T-helper 1 cell treated with Interleukin-12 subunit alpha and Interleukin-12 subunit beta and Interleukin-4 antibody, amounts not matched to agents 30 μg/mL and 1 μg/mL, for 36 hours (primary cell): ENCODE measurements around the gene NSMCE1.

Source experiments
- H3K27ac Mint-ChIP-seq: one replicate; pipeline ENCODE4 v1.8.0; 2021; ENCODE audit warnings: mild to moderate bottlenecking, mixed read lengths
- H3K27me3 Mint-ChIP-seq: one replicate; pipeline ENCODE4 v1.8.0; 2021; ENCODE audit warnings: low read depth, mixed read lengths
- H3K36me3 Mint-ChIP-seq: one replicate; pipeline ENCODE4 v1.8.0; 2021; ENCODE audit warnings: low read depth, mixed read lengths
- H3K4me1 Mint-ChIP-seq: one replicate; pipeline ENCODE4 v1.8.0; 2021; ENCODE audit warnings: low read depth, mixed read lengths
- H3K4me3 Mint-ChIP-seq: one replicate; pipeline ENCODE4 v1.8.0; 2021; ENCODE audit warnings: mild to moderate bottlenecking, moderate library complexity, mixed read lengths
- H3K9me3 Mint-ChIP-seq: one replicate; pipeline ENCODE4 v1.8.0; 2021; ENCODE audit warnings: mixed read lengths

The NSMCE1 gene

GRCh38 chr16:27228621-27229501, 39.7 kb downstream of the NSMCE1 start:
- peaks cover 34% of the 10 kb centered on the region for H3K36me3 Mint-ChIP-seq
- peak overlapping the region; percentile 36 for H3K27ac Mint-ChIP-seq
- H3K4me1 Mint-ChIP-seq: peaks cover 43% of the 10 kb centered on the region
- H3K4me3 Mint-ChIP-seq: no peak overlapping the region
- H3K27me3 Mint-ChIP-seq: no peaks in the 10 kb centered on the region
- no peaks in the 10 kb centered on the region for H3K9me3 Mint-ChIP-seq

- H3K9me3 Mint-ChIP-seq: no peaks in the 10 kb centered on the region
- peaks cover 36% of the 10 kb centered on the region for H3K4me1 Mint-ChIP-seq
- peaks cover 30% of the 10 kb centered on the region for H3K36me3 Mint-ChIP-seq
- H3K27ac Mint-ChIP-seq: no peak overlapping the region
- no peaks in the 10 kb centered on the region for H3K27me3 Mint-ChIP-seq
- no peak overlapping the region for H3K4me3 Mint-ChIP-seq
These were observed 40.5 kb downstream of the NSMCE1 start for GRCh38 chr16:27228045-27228444.

- H3K27me3 Mint-ChIP-seq: no peaks in the 10 kb centered on the region
- H3K27ac Mint-ChIP-seq: no peak overlapping the region
- no peaks in the 10 kb centered on the region for H3K9me3 Mint-ChIP-seq
- peaks cover 22% of the 10 kb centered on the region for H3K36me3 Mint-ChIP-seq
- H3K4me3 Mint-ChIP-seq: no peak overlapping the region
- peaks cover 27% of the 10 kb centered on the region for H3K4me1 Mint-ChIP-seq
These were observed 41.4 kb downstream of the NSMCE1 start for GRCh38 chr16:27226976-27227705.

- peaks cover 22% of the 10 kb centered on the region for H3K4me1 Mint-ChIP-seq
- no peaks in the 10 kb centered on the region for H3K9me3 Mint-ChIP-seq
- H3K27me3 Mint-ChIP-seq: no peaks in the 10 kb centered on the region
- no peak overlapping the region for H3K4me3 Mint-ChIP-seq
- H3K27ac Mint-ChIP-seq: no peak overlapping the region
- peaks cover 19% of the 10 kb centered on the region for H3K36me3 Mint-ChIP-seq
These were observed 42.1 kb downstream of the NSMCE1 start for GRCh38 chr16:27226476-27226875.

- Mint-ChIP-seq H3K36me3 (peaks cover 16% of the 10 kb centered on the region), H3K9me3 (no peaks in the 10 kb centered on the region), H3K4me3 (no peak overlapping the region), H3K4me1 (peaks cover 16% of the 10 kb centered on the region), H3K27ac (peak overlapping the region; percentile 7), H3K27me3 (no peaks in the 10 kb centered on the region)
These were observed 42.8 kb downstream of the NSMCE1 start for GRCh38 chr16:27225536-27226360.

GRCh38 chr16:27224741-27225300, 43.8 kb downstream of the NSMCE1 start:
- Mint-ChIP-seq H3K4me1 (peaks cover 10% of the 10 kb centered on the region), H3K36me3 (peaks cover 12% of the 10 kb centered on the region), H3K27ac (no peak overlapping the region), H3K4me3 (no peak overlapping the region), H3K27me3 (no peaks in the 10 kb centered on the region), H3K9me3 (no peaks in the 10 kb centered on the region)

- Mint-ChIP-seq H3K36me3 (peaks cover 12% of the 10 kb centered on the region), H3K4me3 (no peak overlapping the region), H3K9me3 (no peaks in the 10 kb centered on the region), H3K4me1 (peaks cover 7% of the 10 kb centered on the region), H3K27me3 (no peaks in the 10 kb centered on the region), H3K27ac (no peak overlapping the region)
These were observed 44.3 kb downstream of the NSMCE1 start for GRCh38 chr16:27224271-27224737.

- H3K27me3 Mint-ChIP-seq: no peaks in the 10 kb centered on the region
- peaks cover 4% of the 10 kb centered on the region for H3K4me1 Mint-ChIP-seq
- peaks cover 8% of the 10 kb centered on the region for H3K36me3 Mint-ChIP-seq
- no peaks in the 10 kb centered on the region for H3K9me3 Mint-ChIP-seq
- H3K27ac Mint-ChIP-seq: no peak overlapping the region
- H3K4me3 Mint-ChIP-seq: no peak overlapping the region
These were observed 44.9 kb downstream of the NSMCE1 start for GRCh38 chr16:27223701-27224100.

GRCh38 chr16:27223226-27223610, 45.4 kb downstream of the NSMCE1 start:
- H3K4me3 Mint-ChIP-seq: no peak overlapping the region
- H3K4me1 Mint-ChIP-seq: peaks cover 4% of the 10 kb centered on the region
- H3K36me3 Mint-ChIP-seq: peaks cover 8% of the 10 kb centered on the region
- no peak overlapping the region for H3K27ac Mint-ChIP-seq
- no peaks in the 10 kb centered on the region for H3K27me3 Mint-ChIP-seq
- no peaks in the 10 kb centered on the region for H3K9me3 Mint-ChIP-seq

GRCh38 chr16:27222249-27223225, 46.0 kb downstream of the NSMCE1 start:
- no peaks in the 10 kb centered on the region for H3K9me3 Mint-ChIP-seq
- H3K27me3 Mint-ChIP-seq: no peaks in the 10 kb centered on the region
- peaks cover 8% of the 10 kb centered on the region for H3K36me3 Mint-ChIP-seq
- no peak overlapping the region for H3K27ac Mint-ChIP-seq
- no peak overlapping the region for H3K4me3 Mint-ChIP-seq
- H3K4me1 Mint-ChIP-seq: peaks cover 4% of the 10 kb centered on the region

- no peak overlapping the region for H3K4me3 Mint-ChIP-seq
- H3K9me3 Mint-ChIP-seq: no peaks in the 10 kb centered on the region
- H3K36me3 Mint-ChIP-seq: peaks cover 6% of the 10 kb centered on the region
These were observed 46.9 kb downstream of the NSMCE1 start for GRCh38 chr16:27221576-27222248.

GRCh38 chr16:27220991-27221390, 47.6 kb downstream of the NSMCE1 start:
- H3K4me1 Mint-ChIP-seq: peaks cover under 1% of the 10 kb centered on the region
- no peaks in the 10 kb centered on the region for H3K9me3 Mint-ChIP-seq
- H3K4me3 Mint-ChIP-seq: no peak overlapping the region
- H3K36me3 Mint-ChIP-seq: peaks cover 3% of the 10 kb centered on the region
- no peaks in the 10 kb centered on the region for H3K27me3 Mint-ChIP-seq
- H3K27ac Mint-ChIP-seq: no peak overlapping the region

More at GRCh38 chr16:27221576-27222248, 46.9 kb downstream of the NSMCE1 start:
- H3K27ac Mint-ChIP-seq: no peak overlapping the region
- no peaks in the 10 kb centered on the region for H3K27me3 Mint-ChIP-seq
- peaks cover 4% of the 10 kb centered on the region for H3K4me1 Mint-ChIP-seq

- H3K36me3 Mint-ChIP-seq: peaks cover 3% of the 10 kb centered on the region
These were observed 48.0 kb downstream of the NSMCE1 start for GRCh38 chr16:27220527-27220926.

More at GRCh38 chr16:27220527-27220926, 48.0 kb downstream of the NSMCE1 start:
- no peaks in the 10 kb centered on the region for H3K27me3 Mint-ChIP-seq
- H3K4me1 Mint-ChIP-seq: no peaks in the 10 kb centered on the region
- H3K27ac Mint-ChIP-seq: no peak overlapping the region
- no peaks in the 10 kb centered on the region for H3K9me3 Mint-ChIP-seq
- H3K4me3 Mint-ChIP-seq: no peak overlapping the region
